K562 (cell line): ENCODE results near the gene HES6. TPM values are rescaled to one million over a fixed set of nuclear protein-coding genes. Genes with fewer than 3 reads are reported as not detected.
A peak's percentile ranks its signal among the peaks of the same experiment; 100 is the strongest.

Source experiments
- ARHGAP35 ChIP-seq: fragments of 450-650 bp; IDR thresholded peaks from 2 replicates; pipeline ENCODE4 v1.6.1; 2018; ENCODE audit not compliant: partially characterized antibody
- CBFA2T2 ChIP-seq: fragments of 450-650 bp; conservative IDR thresholded peaks from 2 replicates; pipeline ENCODE4 v1.6.1; 2017; ENCODE audit warnings: mild to moderate bottlenecking
- DPF2 ChIP-seq: fragments of 450-650 bp; IDR thresholded peaks from 2 replicates; pipeline ENCODE4 v1.6.1; 2016
- EGR1 ChIP-seq: fragments of 450-650 bp; conservative IDR thresholded peaks from 2 replicates; pipeline ENCODE4 v1.6.1; 2017; ENCODE audit warnings: mild to moderate bottlenecking
- FOXJ2 ChIP-seq: fragments of 200-800 bp; sonication (Bioruptor generic); IDR thresholded peaks from 2 replicates; pipeline ENCODE4 v1.6.1; 2016; ENCODE audit warnings: missing genetic modification characterization, missing compliant biosample characterization
- HDAC1 ChIP-seq, 2 experiments: fragments of 450-650 bp; IDR thresholded peaks; 2 replicates each; pipeline ENCODE4 v1.6.1; 2016 to 2017; ENCODE audit warnings: inconsistent platforms in 1 of 2, mild to moderate bottlenecking in 1 of 2, moderate library complexity in 1 of 2
- HDAC2 ChIP-seq: fragments of 450-650 bp; IDR thresholded peaks from 2 replicates; pipeline ENCODE4 v1.6.1; 2016; ENCODE audit warnings: mild to moderate bottlenecking
- HMG20A ChIP-seq: fragments of 450-650 bp; formaldehyde crosslinking; conservative IDR thresholded peaks from 2 replicates; pipeline ENCODE4 v1.4.0; 2020; ENCODE audit warnings: mild to moderate bottlenecking, mixed read lengths
- MAFF ChIP-seq: IDR thresholded peaks from 2 replicates; pipeline ENCODE4 v1.6.1; 2012; ENCODE audit warnings: low read length, improper control_type of control experiment
- MAFG ChIP-seq: fragments of 450-650 bp; conservative IDR thresholded peaks from 2 replicates; pipeline ENCODE4 v1.6.1; 2016; ENCODE audit warnings: missing genetic modification characterization, missing compliant biosample characterization
- PHTF2 ChIP-seq: fragments of 250-450 bp; sonication (Bioruptor Pico); IDR thresholded peaks from 2 replicates; pipeline ENCODE4 v1.5.0; 2021; ENCODE audit warnings: mild to moderate bottlenecking
- TCFL5 ChIP-seq: fragments of 250-450 bp; sonication (Bioruptor Pico); conservative IDR thresholded peaks from 2 replicates; pipeline ENCODE4 v1.6.1; 2021; ENCODE audit warnings: mild to moderate bottlenecking, moderate library complexity, matching md5 sums
- U2AF2 ChIP-seq: fragments of 200-400 bp; formaldehyde crosslinking; optimal IDR thresholded peaks from 2 replicates; pipeline ENCODE3; 2017; ENCODE audit warnings: low read depth, mild to moderate bottlenecking, low read length
- ZNF224 ChIP-seq: sonication (generic); formaldehyde crosslinking; IDR thresholded peaks from 2 replicates; pipeline ENCODE4 v1.8.0; 2022; ENCODE audit warnings: mild to moderate bottlenecking, missing genetic modification reagents
- ZNF766 ChIP-seq: fragments of 200-800 bp; sonication (Bioruptor generic); conservative IDR thresholded peaks from 2 replicates; pipeline ENCODE4 v1.6.1; 2016; ENCODE audit warnings: missing genetic modification characterization, missing compliant biosample characterization
- ZNF778 ChIP-seq: fragments of 450-650 bp; formaldehyde crosslinking; IDR thresholded peaks from 2 replicates; pipeline ENCODE4 v1.4.0; 2020; ENCODE audit warnings: mild to moderate bottlenecking, moderate library complexity
- polyA plus RNA-seq, 8 experiments: library from polyadenylated mRNA; depleted of rRNA in 4 of 8; stranded (reverse) in 5 of 8; unstranded in 3 of 8; fragments of >200 nt; fragmentation: Nextera tagmentation in 2 of 8; fragmentation: Illumina TruSeq in 1 of 8; extraction: Ambion mirVana in 2 of 8; extraction: Trizol in 1 of 8; gene quantifications; 2 replicates each; pipeline versions ENCODE4 v1.2.1 to v1.2.3, GENCODE V29; 2011 to 2014; ENCODE audit warnings: inconsistent platforms in 1 of 8, missing spikeins in 1 of 8
- total RNA-seq, 7 experiments: library from RNA; depleted of rRNA in 6 of 7; stranded (reverse); fragments of >200 nt in 6 of 7; fragmentation: Illumina TruSeq in 2 of 7; extraction: Trizol in 2 of 7; gene quantifications; 2 replicates each; pipeline versions ENCODE4 v1.2.1 to v1.2.3, GENCODE V29; 2011 to 2021; ENCODE audit warnings: low replicate concordance in 1 of 7
- TF ChIP-seq, protein P1 (sequence below): fragments of 250-450 bp; sonication (Bioruptor Pico); IDR thresholded peaks from 2 replicates; pipeline ENCODE4 v1.8.0; 2022; ENCODE audit warnings: inconsistent platforms, mild to moderate bottlenecking, moderate library complexity, borderline replicate concordance
- TF ChIP-seq, protein P2 (sequence below): fragments of 450-650 bp; IDR thresholded peaks from 2 replicates; pipeline ENCODE4 v1.6.1; 2016; ENCODE audit warnings: borderline replicate concordance
- TF ChIP-seq, protein P3 (sequence below): fragments of 250-450 bp; sonication (Bioruptor Pico); IDR thresholded peaks from 2 replicates; pipeline ENCODE4 v1.8.0; 2021; ENCODE audit warnings: moderate library complexity, mild to moderate bottlenecking, inconsistent platforms
- TF ChIP-seq, protein P4 (sequence below), 2 experiments: fragments of 150-350 bp in 1 of 2; IDR thresholded peaks; 2 replicates each; pipeline ENCODE4 v1.6.1; 2012 to 2016; ENCODE audit warnings: low read depth in 2 of 2, low read length in 2 of 2, mild to moderate bottlenecking in 1 of 2, moderate library complexity in 1 of 2
- TF ChIP-seq, protein P5 (sequence below): fragments of 450-650 bp; IDR thresholded peaks from 2 replicates; pipeline ENCODE4 v1.6.1; 2017; ENCODE audit warnings: mild to moderate bottlenecking, moderate library complexity

Gene HES6
- total and polyA plus RNA-seq, 9 of the 15 experiments (the other 6 are each of a cell fraction or from before 2014, with no cell fraction given): 6.2 to 133 (median 29.2) TPM

DNA sequence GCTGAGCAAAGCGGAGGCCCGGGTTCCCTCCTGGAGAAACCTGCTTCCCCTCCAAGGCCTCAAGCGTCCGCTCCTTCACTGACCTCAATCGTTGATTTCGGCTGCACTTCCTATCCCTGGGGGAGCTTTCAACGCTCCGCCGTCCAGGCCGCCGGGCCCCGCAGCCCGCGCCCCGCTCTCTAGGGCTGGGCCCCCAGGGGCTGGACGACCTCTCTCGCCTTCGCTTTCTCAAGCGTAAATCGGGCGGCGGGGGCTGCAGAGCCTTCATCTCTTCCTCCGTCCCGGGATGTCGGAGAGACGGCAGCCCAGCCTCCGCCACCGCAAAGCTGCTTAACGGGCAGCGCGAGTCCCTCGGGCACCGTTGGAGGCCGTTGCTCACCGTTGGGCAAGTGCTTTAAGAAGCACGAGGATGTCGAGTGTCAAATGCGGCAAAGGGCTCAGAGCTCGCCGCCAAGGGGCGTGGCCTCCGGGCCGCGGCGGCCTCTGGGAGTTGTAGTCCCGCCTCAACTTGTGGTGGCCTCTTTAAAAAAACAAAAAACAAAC is 8.5 kb downstream of the HES6 start (continued):
- TF ChIP-seq ZNF766 (CRISPR knock-in tag) (0 out of 2 replicates have a peak, but pooled peaks have one; percentile 21), HDAC1 (IDR thresholded peaks at IDR 0.05) (peak in 1 of 2 experiments; percentile 78; a peak in 2 of 4 replicates), ZNF778 (no peak), ARHGAP35 (no peak), FOXJ2 (tag) (no peak), PHTF2 (CRISPR knock-in tag) (no peak), U2AF2 (no peak), TCFL5 (CRISPR knock-in tag) (no peak), HDAC2 (peak; percentile 50; the same call in 1 of the 2 replicates), EGR1 (no peak), MAFG (tag) (no peak), DPF2 (no peak), HMG20A (CRISPR knock-in tag) (no peak), MAFF (no peak), ZNF224 (CRISPR knock-in tag) (no peak), CBFA2T2 (no peak)
- TF ChIP-seq, protein P1, sequence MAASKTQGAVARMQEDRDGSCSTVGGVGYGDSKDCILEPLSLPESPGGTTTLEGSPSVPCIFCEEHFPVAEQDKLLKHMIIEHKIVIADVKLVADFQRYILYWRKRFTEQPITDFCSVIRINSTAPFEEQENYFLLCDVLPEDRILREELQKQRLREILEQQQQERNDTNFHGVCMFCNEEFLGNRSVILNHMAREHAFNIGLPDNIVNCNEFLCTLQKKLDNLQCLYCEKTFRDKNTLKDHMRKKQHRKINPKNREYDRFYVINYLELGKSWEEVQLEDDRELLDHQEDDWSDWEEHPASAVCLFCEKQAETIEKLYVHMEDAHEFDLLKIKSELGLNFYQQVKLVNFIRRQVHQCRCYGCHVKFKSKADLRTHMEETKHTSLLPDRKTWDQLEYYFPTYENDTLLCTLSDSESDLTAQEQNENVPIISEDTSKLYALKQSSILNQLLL (CRISPR knock-in tag): no peak
- TF ChIP-seq, protein P2, sequence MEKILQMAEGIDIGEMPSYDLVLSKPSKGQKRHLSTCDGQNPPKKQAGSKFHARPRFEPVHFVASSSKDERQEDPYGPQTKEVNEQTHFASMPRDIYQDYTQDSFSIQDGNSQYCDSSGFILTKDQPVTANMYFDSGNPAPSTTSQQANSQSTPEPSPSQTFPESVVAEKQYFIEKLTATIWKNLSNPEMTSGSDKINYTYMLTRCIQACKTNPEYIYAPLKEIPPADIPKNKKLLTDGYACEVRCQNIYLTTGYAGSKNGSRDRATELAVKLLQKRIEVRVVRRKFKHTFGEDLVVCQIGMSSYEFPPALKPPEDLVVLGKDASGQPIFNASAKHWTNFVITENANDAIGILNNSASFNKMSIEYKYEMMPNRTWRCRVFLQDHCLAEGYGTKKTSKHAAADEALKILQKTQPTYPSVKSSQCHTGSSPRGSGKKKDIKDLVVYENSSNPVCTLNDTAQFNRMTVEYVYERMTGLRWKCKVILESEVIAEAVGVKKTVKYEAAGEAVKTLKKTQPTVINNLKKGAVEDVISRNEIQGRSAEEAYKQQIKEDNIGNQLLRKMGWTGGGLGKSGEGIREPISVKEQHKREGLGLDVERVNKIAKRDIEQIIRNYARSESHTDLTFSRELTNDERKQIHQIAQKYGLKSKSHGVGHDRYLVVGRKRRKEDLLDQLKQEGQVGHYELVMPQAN: peak; percentile 76
- TF ChIP-seq, protein P3, sequence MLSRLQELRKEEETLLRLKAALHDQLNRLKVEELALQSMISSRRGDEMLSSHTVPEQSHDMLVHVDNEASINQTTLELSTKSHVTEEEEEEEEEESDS (CRISPR knock-in tag): no peak
- TF ChIP-seq, protein P4, sequence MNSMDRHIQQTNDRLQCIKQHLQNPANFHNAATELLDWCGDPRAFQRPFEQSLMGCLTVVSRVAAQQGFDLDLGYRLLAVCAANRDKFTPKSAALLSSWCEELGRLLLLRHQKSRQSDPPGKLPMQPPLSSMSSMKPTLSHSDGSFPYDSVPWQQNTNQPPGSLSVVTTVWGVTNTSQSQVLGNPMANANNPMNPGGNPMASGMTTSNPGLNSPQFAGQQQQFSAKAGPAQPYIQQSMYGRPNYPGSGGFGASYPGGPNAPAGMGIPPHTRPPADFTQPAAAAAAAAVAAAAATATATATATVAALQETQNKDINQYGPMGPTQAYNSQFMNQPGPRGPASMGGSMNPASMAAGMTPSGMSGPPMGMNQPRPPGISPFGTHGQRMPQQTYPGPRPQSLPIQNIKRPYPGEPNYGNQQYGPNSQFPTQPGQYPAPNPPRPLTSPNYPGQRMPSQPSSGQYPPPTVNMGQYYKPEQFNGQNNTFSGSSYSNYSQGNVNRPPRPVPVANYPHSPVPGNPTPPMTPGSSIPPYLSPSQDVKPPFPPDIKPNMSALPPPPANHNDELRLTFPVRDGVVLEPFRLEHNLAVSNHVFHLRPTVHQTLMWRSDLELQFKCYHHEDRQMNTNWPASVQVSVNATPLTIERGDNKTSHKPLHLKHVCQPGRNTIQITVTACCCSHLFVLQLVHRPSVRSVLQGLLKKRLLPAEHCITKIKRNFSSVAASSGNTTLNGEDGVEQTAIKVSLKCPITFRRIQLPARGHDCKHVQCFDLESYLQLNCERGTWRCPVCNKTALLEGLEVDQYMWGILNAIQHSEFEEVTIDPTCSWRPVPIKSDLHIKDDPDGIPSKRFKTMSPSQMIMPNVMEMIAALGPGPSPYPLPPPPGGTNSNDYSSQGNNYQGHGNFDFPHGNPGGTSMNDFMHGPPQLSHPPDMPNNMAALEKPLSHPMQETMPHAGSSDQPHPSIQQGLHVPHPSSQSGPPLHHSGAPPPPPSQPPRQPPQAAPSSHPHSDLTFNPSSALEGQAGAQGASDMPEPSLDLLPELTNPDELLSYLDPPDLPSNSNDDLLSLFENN (IDR thresholded peaks at IDR 0.05; ENCODE audit: low read depth in 2 of 2, low read length in 2 of 2): no peak
- TF ChIP-seq, protein P5, sequence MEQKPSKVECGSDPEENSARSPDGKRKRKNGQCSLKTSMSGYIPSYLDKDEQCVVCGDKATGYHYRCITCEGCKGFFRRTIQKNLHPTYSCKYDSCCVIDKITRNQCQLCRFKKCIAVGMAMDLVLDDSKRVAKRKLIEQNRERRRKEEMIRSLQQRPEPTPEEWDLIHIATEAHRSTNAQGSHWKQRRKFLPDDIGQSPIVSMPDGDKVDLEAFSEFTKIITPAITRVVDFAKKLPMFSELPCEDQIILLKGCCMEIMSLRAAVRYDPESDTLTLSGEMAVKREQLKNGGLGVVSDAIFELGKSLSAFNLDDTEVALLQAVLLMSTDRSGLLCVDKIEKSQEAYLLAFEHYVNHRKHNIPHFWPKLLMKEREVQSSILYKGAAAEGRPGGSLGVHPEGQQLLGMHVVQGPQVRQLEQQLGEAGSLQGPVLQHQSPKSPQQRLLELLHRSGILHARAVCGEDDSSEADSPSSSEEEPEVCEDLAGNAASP: no peak
